Parathyroid adenoma (tissue), 2 donors: ENCODE measurements around the gene CCDC117.
"Not testable (repeated sequence)": the region's sequence is repeated elsewhere in the genome, so short reads cannot be mapped to it uniquely, and the experiment has no call there.

Experiments
- H2AFZ ChIP-seq: fragments of 300-600 bp; sonication (generic); one replicate; pipeline ENCODE4 v1.7.0; 2017; ENCODE audit warnings: antibody characterized with exemption, mild to moderate bottlenecking
- H3K27ac ChIP-seq: fragments of 300-600 bp; sonication (generic); one replicate; pipeline ENCODE4 v1.7.0; 2017
- H3K27me3 ChIP-seq: fragments of 300-600 bp; sonication (generic); one replicate; pipeline ENCODE4 v1.7.0; 2017; ENCODE audit warnings: low read length; ENCODE audit not compliant: control insufficient read depth, insufficient read depth
- H3K36me3 ChIP-seq: fragments of 300-600 bp; sonication (generic); one replicate; pipeline ENCODE4 v1.7.0; 2017; ENCODE audit warnings: low read length; ENCODE audit not compliant: control insufficient read depth, insufficient read depth
- H3K4me1 ChIP-seq: fragments of 300-600 bp; sonication (generic); one replicate; pipeline ENCODE4 v1.7.0; 2017; ENCODE audit warnings: control low read depth
- H3K4me2 ChIP-seq: fragments of 300-600 bp; sonication (generic); one replicate; pipeline ENCODE4 v1.7.0; 2017; ENCODE audit warnings: low read length
- H3K4me3 ChIP-seq: fragments of 300-600 bp; sonication (generic); one replicate; pipeline ENCODE4 v1.7.0; 2017; ENCODE audit warnings: low read depth, low read length
- H3K79me2 ChIP-seq: fragments of 300-600 bp; sonication (generic); one replicate; pipeline ENCODE4 v1.7.0; 2017; ENCODE audit warnings: control low read depth
- H3K9ac ChIP-seq: fragments of 300-600 bp; sonication (generic); one replicate; pipeline ENCODE4 v1.7.0; 2017; ENCODE audit warnings: mild to moderate bottlenecking
- H3K9me3 ChIP-seq: fragments of 300-600 bp; sonication (generic); one replicate; pipeline ENCODE4 v1.7.0; 2017; ENCODE audit warnings: low read length; ENCODE audit not compliant: control insufficient read depth
- TF ChIP-seq, protein P1 (sequence below): fragments of 300-600 bp; sonication (generic); IDR thresholded peaks from one replicate; pipeline ENCODE4 v1.7.0; 2017; ENCODE audit warnings: antibody characterized with exemption, mild to moderate bottlenecking
- donor health status: primary hyperparathyroidism.

The CCDC117 gene

GRCh38 chr22:28741785-28742561 lies 30.5 kb upstream of the CCDC117 start, which contains the start of the genes CHEK2 and HSCB:
Gene CHEK2 (minus strand): TSS chr22:28741820. CDS start chr22:28734721, 7,099 bp downstream.
Gene HSCB (plus strand): TSS chr22:28742039. CDS start chr22:28742096, 57 bp downstream.
- TF ChIP-seq, protein P1, sequence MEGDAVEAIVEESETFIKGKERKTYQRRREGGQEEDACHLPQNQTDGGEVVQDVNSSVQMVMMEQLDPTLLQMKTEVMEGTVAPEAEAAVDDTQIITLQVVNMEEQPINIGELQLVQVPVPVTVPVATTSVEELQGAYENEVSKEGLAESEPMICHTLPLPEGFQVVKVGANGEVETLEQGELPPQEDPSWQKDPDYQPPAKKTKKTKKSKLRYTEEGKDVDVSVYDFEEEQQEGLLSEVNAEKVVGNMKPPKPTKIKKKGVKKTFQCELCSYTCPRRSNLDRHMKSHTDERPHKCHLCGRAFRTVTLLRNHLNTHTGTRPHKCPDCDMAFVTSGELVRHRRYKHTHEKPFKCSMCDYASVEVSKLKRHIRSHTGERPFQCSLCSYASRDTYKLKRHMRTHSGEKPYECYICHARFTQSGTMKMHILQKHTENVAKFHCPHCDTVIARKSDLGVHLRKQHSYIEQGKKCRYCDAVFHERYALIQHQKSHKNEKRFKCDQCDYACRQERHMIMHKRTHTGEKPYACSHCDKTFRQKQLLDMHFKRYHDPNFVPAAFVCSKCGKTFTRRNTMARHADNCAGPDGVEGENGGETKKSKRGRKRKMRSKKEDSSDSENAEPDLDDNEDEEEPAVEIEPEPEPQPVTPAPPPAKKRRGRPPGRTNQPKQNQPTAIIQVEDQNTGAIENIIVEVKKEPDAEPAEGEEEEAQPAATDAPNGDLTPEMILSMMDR = no peak
- Histone ChIP-seq H3K27ac (peak within 1 kb of the TSS; percentile 93), H3K4me3 (peak within 1 kb of the TSS; percentile 100), H3K9ac (peak within 1 kb of the TSS; percentile 58), H3K4me1 (no peaks in the 10 kb centered on the region), H3K79me2 (no peaks in the 10 kb centered on the region), H2AFZ (peak within 1 kb of the TSS; percentile 90), H3K36me3 (no peaks in the 10 kb centered on the region), H3K4me2 (peak within 1 kb of the TSS; percentile 90), H3K9me3 (no peaks in the 10 kb centered on the region), H3K27me3 (no peaks in the 10 kb centered on the region)

- TF ChIP-seq, protein P1 = no peak
- peak overlapping the region; percentile 90 for H3K4me2 ChIP-seq
- peak overlapping the region; percentile 90 for H2AFZ ChIP-seq
- no peaks in the 10 kb centered on the region for H3K79me2 ChIP-seq
- H3K9me3 ChIP-seq = no peaks in the 10 kb centered on the region
- H3K4me1 ChIP-seq = no peaks in the 10 kb centered on the region
- no peaks in the 10 kb centered on the region for H3K36me3 ChIP-seq
- peak overlapping the region; percentile 93 for H3K27ac ChIP-seq
- no peak overlapping the region for H3K9ac ChIP-seq
- H3K27me3 ChIP-seq = no peaks in the 10 kb centered on the region
- H3K4me3 ChIP-seq = peak overlapping the region; percentile 100
Measured at GRCh38 chr22:28742562-28742962, 29.9 kb upstream of the CCDC117 start.

GRCh38 chr22:28743852-28744251 lies 28.6 kb upstream of the CCDC117 start:
- H3K27ac ChIP-seq = no peak overlapping the region
- TF ChIP-seq, protein P1 = no peak
- H3K36me3 ChIP-seq = no peaks in the 10 kb centered on the region
- H3K9ac ChIP-seq = no peak overlapping the region
- no peak overlapping the region for H3K4me3 ChIP-seq
- H3K9me3 ChIP-seq = no peaks in the 10 kb centered on the region
- no peaks in the 10 kb centered on the region for H3K79me2 ChIP-seq
- no peaks in the 10 kb centered on the region for H3K27me3 ChIP-seq
- no peak overlapping the region for H2AFZ ChIP-seq
- H3K4me2 ChIP-seq = no peak overlapping the region
- no peaks in the 10 kb centered on the region for H3K4me1 ChIP-seq

DNA sequence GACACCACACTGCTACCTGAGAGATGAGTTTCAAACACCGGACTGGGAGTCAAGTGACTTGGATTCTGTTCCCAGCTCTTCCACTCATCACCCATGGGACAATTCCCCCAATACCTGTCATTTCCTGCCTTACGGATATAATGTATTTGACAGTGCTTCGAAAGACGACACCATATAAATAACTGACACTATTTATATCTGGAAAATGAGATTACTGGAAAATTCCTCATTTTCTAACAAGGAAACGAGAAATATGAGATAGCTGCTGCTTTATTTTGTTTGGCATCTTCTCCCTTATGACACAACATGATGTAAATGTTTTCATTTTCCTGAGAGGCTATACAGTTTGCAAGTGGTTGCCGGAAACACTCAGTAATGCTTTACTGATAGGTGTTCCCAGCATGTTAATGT lies 22.0 kb upstream of the CCDC117 start:
- no peaks in the 10 kb centered on the region for H3K36me3 ChIP-seq

DNA sequence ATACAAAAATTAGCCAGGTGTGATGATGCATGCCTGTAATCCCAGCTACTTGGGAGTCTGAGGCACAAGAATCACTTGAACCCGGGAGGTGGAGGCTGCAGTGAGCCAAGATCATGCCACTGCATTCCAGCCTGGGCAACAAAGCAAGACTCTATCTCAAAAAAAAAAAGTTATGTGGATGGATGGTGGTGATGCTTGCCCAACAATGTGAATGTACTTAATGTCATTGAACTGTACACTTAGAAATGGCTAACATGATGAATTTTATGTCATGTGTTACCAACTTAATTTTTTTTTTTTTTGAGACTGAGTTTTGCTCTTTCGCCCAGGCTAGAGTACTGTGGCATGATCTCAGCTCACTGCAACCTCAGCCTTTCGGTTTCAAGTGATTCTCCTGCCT lies 18.0 kb upstream of the CCDC117 start:
- H3K27ac ChIP-seq, H3K4me2 ChIP-seq, H3K4me1 ChIP-seq, H3K27me3 ChIP-seq, H3K79me2 ChIP-seq, H3K4me3 ChIP-seq, H3K9ac ChIP-seq, H3K36me3 ChIP-seq, H3K9me3 ChIP-seq, H2AFZ ChIP-seq: not testable (repeated sequence)

More for the DNA sequence above, 22.0 kb upstream of the CCDC117 start:
- no peaks in the 10 kb centered on the region for H3K79me2 ChIP-seq
- TF ChIP-seq, protein P1 = no peak
- no peaks in the 10 kb centered on the region for H3K9me3 ChIP-seq
- H3K27ac ChIP-seq = no peak overlapping the region
- H3K9ac ChIP-seq = no peak overlapping the region
- H3K4me1 ChIP-seq = no peaks in the 10 kb centered on the region
- H2AFZ ChIP-seq = no peak overlapping the region
- no peak overlapping the region for H3K4me3 ChIP-seq
- H3K4me2 ChIP-seq = no peak overlapping the region
- H3K27me3 ChIP-seq = no peaks in the 10 kb centered on the region
